AG09309 (cell line): Measurements from ENCODE around the gene TTC9C.

Experiments
- DNase-seq: peaks from one replicate; pipeline ENCODE4 v3.0.0-alpha.2; 2010; ENCODE audit warnings: low read depth
- H3K4me3 ChIP-seq: 2 replicates; pipeline ENCODE4 v1.5.1; 2011; ENCODE audit warnings: mild to moderate bottlenecking, low read depth, low read length, moderate library complexity; ENCODE audit not compliant: control insufficient read depth
- CTCF ChIP-seq: IDR thresholded peaks from 2 replicates; pipeline ENCODE4 v1.5.1; 2011; ENCODE audit warnings: mild to moderate bottlenecking, low read depth, low read length, inconsistent platforms; ENCODE audit not compliant: insufficient read depth, control insufficient read depth; ENCODE audit errors: missing control alignments

TTC9C gene

GRCh38 chr11:62771144-62772021 is 43.1 kb downstream of the TTC9C start, which contains the start of gene TAF6L:
Gene TAF6L (plus strand): TSS chr11:62771396. CDS start chr11:62775784, 4,388 bp downstream.
- DNase-seq, result peak; percentile 70
- TF ChIP-seq CTCF, result no peak
- H3K4me3 ChIP-seq, result peak within 1 kb of the TSS; percentile 59

DNA sequence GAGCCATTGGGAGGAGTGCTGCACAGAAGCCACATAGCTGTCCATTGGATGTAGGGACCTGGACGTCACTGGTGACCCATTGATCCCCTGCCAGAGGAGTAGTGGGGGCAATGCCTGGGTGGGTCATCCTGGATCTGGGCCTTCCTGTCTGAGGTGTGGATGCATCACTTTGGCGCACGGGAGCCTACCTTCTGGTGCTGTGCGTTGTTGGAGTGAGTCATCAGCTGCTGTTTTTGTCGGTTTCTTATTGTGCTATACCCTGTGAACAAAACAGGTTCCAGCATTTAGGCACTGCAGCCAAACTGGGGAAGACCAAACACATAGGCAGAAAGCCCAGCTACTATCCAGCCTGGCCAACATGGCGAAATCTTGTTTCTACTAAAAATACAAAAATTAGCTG is 46.1 kb downstream of the TTC9C start:
- DNase-seq, result no peak
- TF ChIP-seq CTCF, result no peak
- no peak overlapping the region for H3K4me3 ChIP-seq

- no peak overlapping the region for H3K4me3 ChIP-seq
- no peak for TF ChIP-seq CTCF
- no peak for DNase-seq
Measured at GRCh38 chr11:62775646-62776045, 47.4 kb downstream of the TTC9C start.

GRCh38 chr11:62777389-62777788 is 49.1 kb downstream of the TTC9C start:
- no peak for TF ChIP-seq CTCF
- no peak for DNase-seq
- H3K4me3 ChIP-seq, result no peak overlapping the region

- DNase-seq, result no peak
- H3K4me3 ChIP-seq, result no peak overlapping the region
- TF ChIP-seq CTCF, result no peak
Measured at GRCh38 chr11:62778441-62778840, 50.2 kb downstream of the TTC9C start.

DNA sequence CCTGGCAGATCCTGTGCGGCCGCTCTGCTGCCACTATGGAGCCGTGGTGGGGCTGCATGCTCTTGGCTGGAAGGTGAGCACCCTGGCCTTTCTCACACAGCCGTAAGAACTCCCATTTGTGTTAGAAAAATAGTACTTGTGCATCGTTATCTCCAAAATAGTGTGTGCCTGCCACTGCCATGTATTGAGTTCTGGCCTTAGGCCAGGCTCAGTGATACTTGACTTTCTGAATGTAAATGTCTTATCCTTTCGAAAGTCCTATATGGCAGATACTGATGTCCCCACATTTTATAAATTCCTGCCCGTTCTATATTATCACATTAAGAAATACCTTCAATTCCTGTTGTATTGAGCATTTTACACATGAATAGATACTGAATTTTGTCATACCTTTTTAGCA is 54.5 kb downstream of the TTC9C start:
- no peak overlapping the region for H3K4me3 ChIP-seq
- DNase-seq, result no peak
- no peak for TF ChIP-seq CTCF
